C4-2B (cell line): Measurements from ENCODE around the gene INTS12.

Experiments
- CTCF ChIP-seq: fragments of 450-650 bp; conservative IDR thresholded peaks from 2 replicates; pipeline ENCODE4 v1.5.1; 2017; ENCODE audit warnings: mild to moderate bottlenecking
- ZFX ChIP-seq: fragments of 450-650 bp; IDR thresholded peaks from 2 replicates; pipeline ENCODE4 v1.6.1; 2017

- no peak for TF ChIP-seq CTCF
- TF ChIP-seq ZFX: no peak
Measured at GRCh38 chr4:105674011-105674410, 34.5 kb downstream of the INTS12 start.
